Muscle of back (tissue), 10 donors: ENCODE data around the gene TGDS. TPM values are rescaled to one million over a fixed set of nuclear protein-coding genes. Genes with fewer than 3 reads are reported as not detected.

ENCODE experiments used
- polyA plus RNA-seq, 10 donors: library from polyadenylated mRNA; unstranded; fragments of 120-200 nt; gene quantifications; one replicate each; pipeline ENCODE4 v1.2.1, GENCODE V29; 2013; ENCODE audit not compliant: insufficient read length in 10 of 10

The TGDS gene
- polyA plus RNA-seq, 10 donors, result 9.0 to 14.1 (median 10.7) TPM

Other genes with a start within 250 kb of the TGDS start
- gene DCT, start 116.5 kb downstream of the TGDS start, polyA plus RNA-seq, result 10 to 100 TPM in 1 of 10 donors, 1 to 10 TPM in 1, under 1 TPM in 8; 0.16 to 21.5 (median 0.31) TPM
- 1 to 10 TPM; 5.0 to 8.3 (median 7.5) TPM for gene GPR180, start 5.7 kb upstream of the TGDS start, polyA plus RNA-seq
- gene SOX21, start 116.4 kb upstream of the TGDS start, polyA plus RNA-seq, result 1 to 10 TPM in 2 of 10 donors, under 1 TPM in 2, not detected in 6; 0.04 to 4.9 (median 1.9) TPM